ENCODE data around the gene C14orf119.

The C14orf119 gene

DNA sequence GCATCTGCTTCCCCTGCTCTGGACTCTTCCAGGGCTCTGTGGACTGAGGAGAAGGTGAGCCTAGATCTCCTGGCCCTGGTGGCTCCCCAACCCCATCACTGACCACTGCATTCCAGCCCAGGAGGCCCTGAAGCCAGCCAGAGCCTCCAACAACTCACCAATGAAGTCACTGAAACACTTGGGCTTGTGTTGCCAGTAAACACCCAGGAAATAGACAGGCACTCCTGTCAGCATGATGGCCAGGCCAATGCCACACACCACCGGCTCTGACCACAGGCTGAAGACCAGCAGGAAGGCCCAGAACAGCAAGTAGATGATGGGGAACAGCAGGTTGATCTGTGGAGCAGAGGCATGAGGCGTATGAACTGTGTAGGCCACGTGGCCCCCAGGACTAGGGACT, 32.6 kb downstream of the C14orf119 start:
- Histone ChIP-seq H3K9me3 (ENCODE audit: control insufficient read depth, insufficient read depth, low read length) (no peaks in the 10 kb centered on the region), H3K27me3 (ENCODE audit: control insufficient read depth, insufficient read depth, low read length) (no peaks in the 10 kb centered on the region), H3K36me3 (ENCODE audit: control insufficient read depth, insufficient read depth, low read length) (peaks cover 30% of the 10 kb centered on the region), H3K4me1 (ENCODE audit: control insufficient read depth, insufficient read depth, low read length) (peaks cover 2% of the 10 kb centered on the region), H3K4me3 (ENCODE audit: low read depth, low read length) (no peak overlapping the region), H3K9ac (ENCODE audit: low read depth, low read length) (no peak overlapping the region)

DNA sequence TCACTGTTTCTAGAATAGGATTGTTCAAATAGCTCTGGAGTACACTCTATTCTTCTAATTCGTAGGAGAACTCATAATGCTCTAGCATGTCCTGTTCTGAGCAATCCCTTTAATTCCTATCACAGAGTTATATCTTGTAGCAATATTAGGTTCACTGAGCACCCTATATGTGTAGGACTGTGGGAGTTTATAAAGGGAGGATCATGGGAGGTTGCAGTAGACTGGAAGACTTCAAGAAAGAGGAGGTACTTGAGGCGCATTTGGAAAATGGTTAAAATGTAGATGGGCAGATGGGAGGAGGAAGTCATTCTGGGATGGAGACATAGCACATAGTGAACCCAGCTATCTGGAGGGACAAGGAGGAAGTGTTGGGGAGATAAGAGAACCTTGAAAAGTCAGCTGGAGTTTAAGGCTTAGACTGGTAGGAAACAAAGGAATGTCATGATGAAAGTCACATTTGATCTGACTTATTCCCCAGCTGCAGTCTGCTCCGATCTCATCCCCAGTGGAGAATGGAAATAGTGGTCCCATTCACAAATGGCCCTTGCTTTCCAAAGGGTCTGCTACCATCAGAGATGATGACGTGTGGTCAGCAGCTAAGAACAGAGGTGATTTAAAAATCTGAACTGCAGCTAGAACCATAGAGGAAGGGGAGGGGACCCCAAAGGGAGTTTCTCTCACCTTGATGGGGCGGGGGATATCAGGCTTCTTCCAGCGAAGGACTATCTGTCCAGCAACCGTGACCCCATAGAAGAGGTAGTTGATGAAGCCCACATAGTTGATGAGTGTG, 33.9 kb downstream of the C14orf119 start:
- peaks cover 30% of the 10 kb centered on the region for H3K36me3 ChIP-seq (ENCODE audit: control insufficient read depth, insufficient read depth, low read length)
- peaks cover 2% of the 10 kb centered on the region for H3K4me1 ChIP-seq (ENCODE audit: control insufficient read depth, insufficient read depth, low read length)
- no peak overlapping the region for H3K9ac ChIP-seq (ENCODE audit: low read depth, low read length)

DNA sequence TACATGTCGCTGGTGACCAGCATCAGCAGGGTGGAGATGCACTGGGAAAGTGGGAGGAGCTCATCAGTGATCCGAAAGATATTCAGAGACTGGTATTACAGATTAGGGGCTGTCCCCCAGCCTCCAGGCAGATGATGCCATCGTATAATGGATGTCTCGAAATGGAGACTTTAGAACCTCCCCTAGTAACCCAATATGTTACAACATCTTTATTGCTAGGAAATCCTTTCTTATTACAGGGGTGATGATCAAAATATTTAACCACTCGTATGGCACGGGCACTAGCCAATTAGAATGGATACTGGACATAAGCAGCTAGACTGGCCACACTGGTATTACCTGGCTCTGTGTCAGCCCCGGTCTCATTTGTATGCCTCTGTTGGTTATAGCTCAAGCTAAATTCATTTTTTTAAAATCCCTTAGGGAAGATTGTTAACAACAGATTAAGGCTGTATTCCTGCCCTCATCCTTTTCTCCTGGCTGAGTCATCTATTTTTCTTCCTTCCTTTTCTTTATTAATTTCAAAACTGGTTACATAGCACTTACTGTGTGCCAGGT, 34.5 kb downstream of the C14orf119 start:
- no peaks in the 10 kb centered on the region for H3K27me3 ChIP-seq (ENCODE audit: control insufficient read depth, insufficient read depth, low read length)
- peaks cover 30% of the 10 kb centered on the region for H3K36me3 ChIP-seq (ENCODE audit: control insufficient read depth, insufficient read depth, low read length)
- peaks cover 2% of the 10 kb centered on the region for H3K4me1 ChIP-seq (ENCODE audit: control insufficient read depth, insufficient read depth, low read length)
- no peaks in the 10 kb centered on the region for H3K9me3 ChIP-seq (ENCODE audit: control insufficient read depth, insufficient read depth, low read length)
- H3K4me3 ChIP-seq (ENCODE audit: low read depth, low read length): no peak overlapping the region
- no peak overlapping the region for H3K9ac ChIP-seq (ENCODE audit: low read depth, low read length)

More for the DNA sequence above, 33.9 kb downstream of the C14orf119 start:
- H3K4me3 ChIP-seq (ENCODE audit: low read depth, low read length): no peak overlapping the region
- H3K9me3 ChIP-seq (ENCODE audit: control insufficient read depth, insufficient read depth, low read length): no peaks in the 10 kb centered on the region
- H3K27me3 ChIP-seq (ENCODE audit: control insufficient read depth, insufficient read depth, low read length): no peaks in the 10 kb centered on the region

DNA sequence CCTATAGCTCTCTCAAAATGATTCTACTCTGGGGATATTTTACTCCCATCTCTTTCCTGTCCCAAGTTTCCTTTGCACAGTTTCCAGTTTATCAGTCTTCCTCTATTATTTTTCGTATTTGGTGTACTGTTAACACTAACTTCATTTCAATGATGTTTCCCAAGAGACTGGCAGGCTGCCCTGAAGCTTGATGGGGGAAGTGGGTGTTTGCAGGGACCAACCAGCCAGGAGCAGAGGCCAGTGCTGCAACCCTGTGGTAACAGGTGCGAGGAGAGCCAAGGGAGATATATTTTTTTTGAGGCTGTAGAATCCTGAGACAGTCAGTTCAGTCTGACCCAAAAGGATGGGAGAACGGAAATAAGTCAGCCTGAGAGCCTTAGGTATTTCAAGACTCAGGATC, 35.6 kb downstream of the C14orf119 start:
- Histone ChIP-seq H3K27me3 (ENCODE audit: control insufficient read depth, insufficient read depth, low read length) (no peaks in the 10 kb centered on the region), H3K4me3 (ENCODE audit: low read depth, low read length) (no peak overlapping the region), H3K9ac (ENCODE audit: low read depth, low read length) (no peak overlapping the region), H3K36me3 (ENCODE audit: control insufficient read depth, insufficient read depth, low read length) (peaks cover 30% of the 10 kb centered on the region), H3K4me1 (ENCODE audit: control insufficient read depth, insufficient read depth, low read length) (peaks cover 2% of the 10 kb centered on the region), H3K9me3 (ENCODE audit: control insufficient read depth, insufficient read depth, low read length) (no peaks in the 10 kb centered on the region)

DNA sequence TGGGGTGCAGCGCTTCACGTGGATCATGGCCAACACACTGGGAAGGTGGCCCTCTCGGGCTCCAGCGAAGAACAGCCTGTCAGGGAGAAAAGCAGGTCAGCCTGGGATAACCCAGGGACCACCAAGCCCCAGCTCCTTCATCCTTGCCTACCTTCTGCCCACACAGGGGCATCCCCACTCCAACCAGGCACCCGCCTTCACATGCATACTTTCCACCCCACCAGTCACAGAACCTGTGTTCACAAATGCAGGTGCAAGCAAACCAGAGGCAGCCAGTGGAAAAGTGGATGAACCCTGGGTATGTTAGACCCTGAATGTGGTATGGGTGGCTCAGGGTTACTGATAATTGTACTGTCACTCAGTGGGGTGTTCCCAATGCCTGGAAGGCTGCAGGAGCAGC, 36.2 kb downstream of the C14orf119 start:
- H3K36me3 ChIP-seq (ENCODE audit: control insufficient read depth, insufficient read depth, low read length): peaks cover 32% of the 10 kb centered on the region
- no peak overlapping the region for H3K4me3 ChIP-seq (ENCODE audit: low read depth, low read length)
- no peaks in the 10 kb centered on the region for H3K27me3 ChIP-seq (ENCODE audit: control insufficient read depth, insufficient read depth, low read length)
- no peaks in the 10 kb centered on the region for H3K4me1 ChIP-seq (ENCODE audit: control insufficient read depth, insufficient read depth, low read length)
- H3K9ac ChIP-seq (ENCODE audit: low read depth, low read length): no peak overlapping the region
- no peaks in the 10 kb centered on the region for H3K9me3 ChIP-seq (ENCODE audit: control insufficient read depth, insufficient read depth, low read length)

DNA sequence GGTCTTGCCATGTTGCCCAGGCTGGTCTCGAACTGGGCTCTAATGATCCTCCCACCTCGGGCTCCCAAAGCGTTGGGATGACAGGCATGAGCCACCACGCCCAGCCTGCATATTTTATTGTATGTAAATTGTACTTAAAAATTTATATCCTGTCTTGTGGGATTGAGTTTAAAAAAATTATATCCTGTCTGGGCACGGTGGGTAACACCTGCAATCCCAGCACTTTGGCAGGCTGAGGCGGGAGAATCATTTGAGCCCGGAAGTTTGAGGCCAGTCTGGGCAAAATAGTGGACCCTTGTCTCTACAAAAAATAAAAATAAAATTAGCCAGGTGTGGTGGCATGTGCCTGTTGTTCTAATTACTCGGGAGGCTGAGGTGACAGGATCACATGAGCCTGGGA, 37.7 kb downstream of the C14orf119 start:
- Histone ChIP-seq H3K4me3 (ENCODE audit: low read depth, low read length) (no peak overlapping the region), H3K9ac (ENCODE audit: low read depth, low read length) (no peak overlapping the region), H3K36me3 (ENCODE audit: control insufficient read depth, insufficient read depth, low read length) (peaks cover 38% of the 10 kb centered on the region)

DNA sequence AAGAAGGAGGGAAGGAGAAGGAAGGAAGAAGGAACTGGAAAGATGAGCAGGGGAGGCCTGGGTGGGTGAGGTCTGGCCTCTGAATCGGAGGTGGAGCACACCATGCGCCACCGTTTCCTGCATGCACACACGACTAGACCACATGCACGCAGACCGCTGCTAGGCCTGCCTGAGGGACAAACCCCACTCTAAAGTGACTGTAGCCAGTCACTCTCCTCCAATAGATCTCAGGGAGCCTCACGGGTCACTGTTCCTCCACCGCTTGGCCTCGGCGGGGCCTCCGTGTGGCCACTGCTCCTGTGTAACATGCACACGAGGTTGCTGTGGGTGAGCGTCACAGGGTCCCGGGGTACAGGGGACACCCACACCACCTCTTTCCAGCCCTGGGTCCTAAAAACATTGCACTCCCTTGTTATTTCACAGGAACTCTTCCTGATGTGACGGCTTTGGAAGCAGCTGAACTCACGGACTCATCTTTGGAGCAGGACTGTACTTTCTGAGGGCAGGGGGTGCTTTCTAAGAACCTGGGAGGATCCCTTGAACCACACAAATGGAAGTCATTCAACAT, 41.3 kb downstream of the C14orf119 start:
- no peaks in the 10 kb centered on the region for H3K4me1 ChIP-seq (ENCODE audit: control insufficient read depth, insufficient read depth, low read length)
- H3K4me3 ChIP-seq (ENCODE audit: low read depth, low read length): no peak overlapping the region
- no peaks in the 10 kb centered on the region for H3K9me3 ChIP-seq (ENCODE audit: control insufficient read depth, insufficient read depth, low read length)
- H3K36me3 ChIP-seq (ENCODE audit: control insufficient read depth, insufficient read depth, low read length): peaks cover 41% of the 10 kb centered on the region
- no peaks in the 10 kb centered on the region for H3K27me3 ChIP-seq (ENCODE audit: control insufficient read depth, insufficient read depth, low read length)
- H3K9ac ChIP-seq (ENCODE audit: low read depth, low read length): no peak overlapping the region

More for the DNA sequence above, 37.7 kb downstream of the C14orf119 start:
- no peaks in the 10 kb centered on the region for H3K9me3 ChIP-seq (ENCODE audit: control insufficient read depth, insufficient read depth, low read length)
- H3K27me3 ChIP-seq (ENCODE audit: control insufficient read depth, insufficient read depth, low read length): no peaks in the 10 kb centered on the region
- H3K4me1 ChIP-seq (ENCODE audit: control insufficient read depth, insufficient read depth, low read length): no peaks in the 10 kb centered on the region

DNA sequence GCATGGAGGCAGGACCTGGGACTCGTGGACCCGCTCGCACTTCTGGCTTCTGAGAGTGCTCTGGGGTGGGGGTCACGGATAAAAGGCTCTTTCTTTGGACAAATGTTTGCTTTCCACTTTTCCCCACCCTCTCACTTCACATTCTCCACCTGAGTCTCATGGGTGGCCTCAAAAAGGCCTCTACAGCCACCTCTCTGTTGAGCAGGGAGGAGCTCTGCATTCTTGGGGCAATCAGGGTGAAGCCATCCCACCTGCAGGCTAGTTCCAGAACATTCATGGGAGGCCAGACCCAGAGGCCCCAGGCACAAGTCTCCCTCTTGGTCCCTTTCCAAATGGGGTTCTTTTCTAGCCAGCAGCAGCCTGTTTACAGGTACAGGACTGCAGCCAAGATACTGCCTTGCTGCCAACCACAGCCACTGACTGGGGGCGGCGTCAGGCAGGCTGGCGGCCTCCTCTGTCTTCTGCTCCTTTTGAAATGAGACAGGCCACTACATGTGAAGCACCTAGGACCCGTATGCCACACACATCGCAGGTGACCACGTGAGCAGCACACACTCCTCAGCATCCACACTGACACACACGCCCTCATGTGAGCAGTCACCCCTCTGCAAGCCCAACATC, 42.0 kb downstream of the C14orf119 start:
- peaks cover 40% of the 10 kb centered on the region for H3K36me3 ChIP-seq (ENCODE audit: control insufficient read depth, insufficient read depth, low read length)
- H3K4me1 ChIP-seq (ENCODE audit: control insufficient read depth, insufficient read depth, low read length): no peaks in the 10 kb centered on the region
- no peaks in the 10 kb centered on the region for H3K27me3 ChIP-seq (ENCODE audit: control insufficient read depth, insufficient read depth, low read length)
- H3K9ac ChIP-seq (ENCODE audit: low read depth, low read length): no peak overlapping the region
- H3K9me3 ChIP-seq (ENCODE audit: control insufficient read depth, insufficient read depth, low read length): no peaks in the 10 kb centered on the region
- no peak overlapping the region for H3K4me3 ChIP-seq (ENCODE audit: low read depth, low read length)

DNA sequence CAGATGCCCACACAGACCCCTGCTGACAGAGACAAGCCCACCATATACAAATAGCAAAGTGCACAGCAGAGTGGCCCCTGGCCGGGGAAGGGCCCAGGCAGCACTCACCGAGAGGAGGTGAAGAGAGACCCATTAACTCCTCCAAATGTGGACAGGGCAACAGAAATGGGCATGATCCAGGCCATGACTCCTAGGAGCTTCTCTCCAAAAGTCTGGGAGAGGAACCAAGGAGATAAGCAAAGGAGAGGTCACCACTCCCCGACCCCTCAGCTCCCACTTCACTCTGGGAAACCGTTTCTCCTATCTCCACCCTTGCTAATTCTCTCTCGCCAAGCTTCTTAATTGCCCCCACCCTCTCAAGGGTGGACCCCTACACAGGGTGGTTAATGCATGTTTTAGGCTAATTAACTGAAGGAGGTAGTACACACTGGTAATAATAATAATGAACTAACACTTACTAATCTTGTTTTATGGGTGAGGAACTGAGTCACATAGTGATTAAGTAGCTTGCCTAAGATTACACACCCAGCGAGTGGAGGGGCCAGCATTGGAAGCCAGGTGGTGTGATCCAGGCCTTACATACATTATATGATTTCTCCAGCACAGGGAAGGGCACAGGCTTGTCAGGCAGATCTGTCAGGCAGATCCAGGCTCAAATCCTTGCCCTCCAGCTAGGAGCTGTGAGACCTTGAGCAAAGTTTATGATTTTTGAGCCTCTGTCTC, 42.7 kb downstream of the C14orf119 start:
- H3K4me3 ChIP-seq (ENCODE audit: low read depth, low read length): no peak overlapping the region
- no peaks in the 10 kb centered on the region for H3K27me3 ChIP-seq (ENCODE audit: control insufficient read depth, insufficient read depth, low read length)
- H3K4me1 ChIP-seq (ENCODE audit: control insufficient read depth, insufficient read depth, low read length): no peaks in the 10 kb centered on the region
- H3K36me3 ChIP-seq (ENCODE audit: control insufficient read depth, insufficient read depth, low read length): peaks cover 44% of the 10 kb centered on the region
- H3K9ac ChIP-seq (ENCODE audit: low read depth, low read length): no peak overlapping the region
- H3K9me3 ChIP-seq (ENCODE audit: control insufficient read depth, insufficient read depth, low read length): no peaks in the 10 kb centered on the region

DNA sequence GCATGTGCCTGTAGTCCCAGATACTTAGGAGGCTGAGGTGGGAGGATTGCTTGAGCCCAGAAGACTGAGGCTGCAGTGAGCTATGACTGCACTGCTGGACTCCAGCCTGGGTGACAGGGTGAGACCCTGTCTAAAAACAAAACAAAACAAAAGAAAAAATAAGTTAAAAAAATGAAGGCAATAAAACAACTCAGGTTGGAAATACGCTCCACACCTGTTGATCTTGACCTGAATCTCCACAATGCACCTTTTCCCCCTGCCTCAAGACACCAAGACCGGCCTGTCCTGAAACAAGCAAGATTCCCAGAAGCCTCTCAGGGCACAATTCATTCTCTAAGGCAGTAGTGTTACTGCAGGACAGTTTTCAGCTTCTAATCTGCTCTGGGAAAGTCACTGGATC, 44.6 kb downstream of the C14orf119 start:
- Histone ChIP-seq H3K9me3 (ENCODE audit: control insufficient read depth, insufficient read depth, low read length) (no peaks in the 10 kb centered on the region), H3K9ac (ENCODE audit: low read depth, low read length) (no peak overlapping the region), H3K4me3 (ENCODE audit: low read depth, low read length) (no peak overlapping the region), H3K27me3 (ENCODE audit: control insufficient read depth, insufficient read depth, low read length) (no peaks in the 10 kb centered on the region), H3K36me3 (ENCODE audit: control insufficient read depth, insufficient read depth, low read length) (peaks cover 48% of the 10 kb centered on the region), H3K4me1 (ENCODE audit: control insufficient read depth, insufficient read depth, low read length) (no peaks in the 10 kb centered on the region)

DNA sequence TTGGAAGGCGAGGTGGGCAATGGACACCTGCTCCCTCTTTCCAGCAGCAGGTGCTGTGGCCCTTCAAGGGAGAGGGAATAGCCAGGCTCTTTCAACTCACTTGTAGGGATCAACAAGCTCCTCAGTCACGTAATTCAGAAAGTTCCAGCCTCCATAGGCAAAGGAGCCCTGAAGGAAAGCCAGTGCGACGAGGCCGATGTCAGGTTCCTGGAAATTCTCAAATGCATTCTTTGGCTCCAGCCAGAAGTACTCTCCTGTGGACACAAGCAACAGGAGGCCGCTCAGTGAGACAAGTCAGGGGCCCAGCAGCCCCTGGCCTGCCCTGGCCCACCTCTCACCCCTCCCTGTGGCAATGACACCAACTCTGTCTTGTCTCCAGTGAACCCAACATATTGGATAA, 45.1 kb downstream of the C14orf119 start:
- Histone ChIP-seq H3K9ac (ENCODE audit: low read depth, low read length) (no peak overlapping the region), H3K4me1 (ENCODE audit: control insufficient read depth, insufficient read depth, low read length) (no peaks in the 10 kb centered on the region), H3K9me3 (ENCODE audit: control insufficient read depth, insufficient read depth, low read length) (no peaks in the 10 kb centered on the region), H3K36me3 (ENCODE audit: control insufficient read depth, insufficient read depth, low read length) (peaks cover 48% of the 10 kb centered on the region), H3K27me3 (ENCODE audit: control insufficient read depth, insufficient read depth, low read length) (no peaks in the 10 kb centered on the region), H3K4me3 (ENCODE audit: low read depth, low read length) (no peak overlapping the region)
